ENCODE data around the gene MYOG. TPM values are rescaled to one million over a fixed set of nuclear protein-coding genes. Genes with fewer than 3 reads are reported as not detected.

The MYOG gene
- total RNA-seq, 1 donor from 2014 or later: not detected

Other genes starting within 250 kb of the MYOG start
- 11.8 and 13.4 TPM in 2 replicates for gene RABIF, start 196.9 kb downstream of the MYOG start, total RNA-seq
- 24.9 and 25.5 TPM in 2 replicates for gene KLHL12, start 158.8 kb downstream of the MYOG start, total RNA-seq
- gene ADIPOR1, start 127.7 kb downstream of the MYOG start, total RNA-seq: 88.7 and 93.3 TPM in 2 replicates
- 21.5 and 21.7 TPM in 2 replicates for gene CYB5R1, start 118.8 kb downstream of the MYOG start, total RNA-seq
- gene TMEM183A, start 78.6 kb downstream of the MYOG start, total RNA-seq: 69.9 and 83.6 TPM in 2 replicates
- 11.5 and 14.9 TPM in 2 replicates for gene PPFIA4, start 59.5 kb downstream of the MYOG start, total RNA-seq
- gene ADORA1, start 41.7 kb upstream of the MYOG start, total RNA-seq: not detected in 2 replicates
- not detected in 2 replicates for gene MYBPH, start 89.8 kb upstream of the MYOG start, total RNA-seq
- not detected in 2 replicates for gene CHI3L1, start 100.7 kb upstream of the MYOG start, total RNA-seq
- 0.15 and 0.52 TPM in 2 replicates for gene CHIT1, start 143.7 kb upstream of the MYOG start, total RNA-seq
- 137 and 139 TPM in 2 replicates for gene BTG2, start 219.5 kb upstream of the MYOG start, total RNA-seq

Data from activated T-helper 1 cell treated with anti-CD3 and anti-CD28 coated beads, Interleukin-12 subunit alpha, Interleukin-12 subunit beta, Interleukin-2, Interleukin-4 antibody, amounts not matched to agents 30 ng/mL and 10 ng/mL and 1 ng/mL, durations not matched to agents 14 hours and 24 hours and 36 hours (primary cell).